GM12878 (cell line): ENCODE measurements around the gene DAGLA. TPM values are rescaled to one million over a fixed set of nuclear protein-coding genes. Genes with fewer than 3 reads are reported as not detected.

Source experiments
- CBFB ChIP-seq: IDR thresholded peaks from 2 replicates; pipeline ENCODE4 v1.6.1; 2016; ENCODE audit warnings: antibody characterized with exemption, low read depth
- CHD4 ChIP-seq: fragments of 200-600 bp; sonication (generic); IDR thresholded peaks from 2 replicates; pipeline ENCODE4 v1.6.1; 2016; ENCODE audit warnings: mild to moderate bottlenecking
- FOXK2 ChIP-seq: fragments of 450-650 bp; IDR thresholded peaks from 2 replicates; pipeline ENCODE4 v1.6.1; 2017; ENCODE audit warnings: mild to moderate bottlenecking, moderate library complexity
- GATAD2B ChIP-seq: fragments of 450-650 bp; conservative IDR thresholded peaks from 2 replicates; pipeline ENCODE4 v1.6.1; 2017; ENCODE audit warnings: low read depth, mild to moderate bottlenecking, moderate library complexity
- KLF5 ChIP-seq: fragments of 450-650 bp; IDR thresholded peaks from 2 replicates; pipeline ENCODE4 v1.6.1; 2014; ENCODE audit warnings: mild to moderate bottlenecking; ENCODE audit not compliant: partially characterized antibody
- NFIC ChIP-seq: IDR thresholded peaks from 2 replicates; pipeline ENCODE4 v1.6.1; 2012; ENCODE audit warnings: low read depth, mild to moderate bottlenecking, inconsistent platforms, low read length, moderate library complexity
- PAX5 ChIP-seq: IDR thresholded peaks from 2 replicates; pipeline ENCODE4 v1.6.1; 2011; ENCODE audit warnings: low read depth, low read length, borderline replicate concordance
- RAD21 ChIP-seq: IDR thresholded peaks from 2 replicates; pipeline ENCODE4 v1.6.1; 2011; ENCODE audit warnings: mild to moderate bottlenecking, low read depth, low read length, moderate library complexity; ENCODE audit not compliant: insufficient read depth
- SMAD5 ChIP-seq: IDR thresholded peaks from 2 replicates; pipeline ENCODE4 v1.6.1; 2016; ENCODE audit warnings: antibody characterized with exemption, low read depth
- TAF1 ChIP-seq: IDR thresholded peaks from 2 replicates; pipeline ENCODE4 v1.6.1; 2011; ENCODE audit warnings: mild to moderate bottlenecking, low read depth, low read length, borderline replicate concordance
- TCF3 ChIP-seq: IDR thresholded peaks from 2 replicates; pipeline ENCODE4 v1.6.1; 2012; ENCODE audit warnings: low read depth, mild to moderate bottlenecking, low read length, borderline replicate concordance; ENCODE audit not compliant: insufficient read depth
- ZNF384 ChIP-seq: IDR thresholded peaks from 2 replicates; pipeline ENCODE4 v1.6.1; 2012; ENCODE audit warnings: low read depth, mild to moderate bottlenecking, low read length, improper control_type of control experiment, borderline replicate concordance
- ZSCAN29 ChIP-seq: fragments of 450-650 bp; IDR thresholded peaks from 2 replicates; pipeline ENCODE4 v1.6.1; 2017; ENCODE audit warnings: mild to moderate bottlenecking, moderate library complexity
- polyA plus RNA-seq, 11 experiments: library from polyadenylated mRNA; depleted of rRNA in 4 of 11; unstranded in 6 of 11; stranded (reverse) in 5 of 11; fragments of >200 nt; fragmentation: Nextera tagmentation in 4 of 11; fragmentation: Illumina TruSeq in 1 of 11; extraction: Ambion mirVana in 4 of 11; extraction: Trizol in 1 of 11; gene quantifications; 1 replicate in 1 of 11; 2 replicates in 10 of 11; pipeline versions ENCODE4 v1.2.1 to v1.2.3, GENCODE V29; 2011 to 2016; ENCODE audit warnings: inconsistent platforms in 2 of 11, missing spikeins in 2 of 11, low read depth in 1 of 11
- total RNA-seq, 4 experiments: library from RNA; depleted of rRNA in 3 of 4; stranded (reverse); fragments of >200 nt in 3 of 4; fragmentation: Illumina TruSeq in 1 of 4; extraction: Trizol in 1 of 4; gene quantifications; 2 replicates each; pipeline versions ENCODE4 v1.2.1 to v1.2.3, GENCODE V29; 2013 to 2021
- TF ChIP-seq, protein P1 (sequence below): IDR thresholded peaks from 2 replicates; pipeline ENCODE4 v1.6.1; 2012; ENCODE audit warnings: low read length, inconsistent platforms
- TF ChIP-seq, protein P2 (sequence below): IDR thresholded peaks from 2 replicates; pipeline ENCODE4 v1.6.1; 2011; ENCODE audit warnings: borderline replicate concordance, low read depth, mild to moderate bottlenecking, moderate library complexity, low read length; ENCODE audit not compliant: insufficient read depth, poor library complexity, severe bottlenecking

DAGLA gene
- total and polyA plus RNA-seq, 10 of the 15 experiments (the other 5 are each of a cell fraction or from before 2014, with no cell fraction given) = 0.05 TPM; not detected in 9

DNA sequence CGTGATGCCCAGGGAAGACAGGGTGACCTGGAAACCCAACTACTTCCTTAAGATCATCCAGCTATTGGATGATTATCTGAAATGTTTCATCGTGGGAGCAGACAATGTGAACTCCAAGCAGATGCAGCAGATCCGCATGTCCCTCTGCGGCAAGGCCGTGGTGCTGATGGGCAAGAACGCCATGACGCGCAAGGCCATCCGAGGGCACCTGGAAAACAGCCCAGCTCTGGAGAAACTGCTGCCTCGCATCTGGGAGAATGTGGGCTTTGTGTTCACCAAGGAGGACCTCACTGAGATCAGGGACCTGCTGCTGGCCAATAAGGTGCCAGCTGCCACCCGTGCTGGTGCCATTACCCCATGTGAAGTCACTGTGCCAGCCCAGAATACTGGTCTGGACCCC lies 43.5 kb upstream of the DAGLA start (continued):
- TF ChIP-seq, protein P1, sequence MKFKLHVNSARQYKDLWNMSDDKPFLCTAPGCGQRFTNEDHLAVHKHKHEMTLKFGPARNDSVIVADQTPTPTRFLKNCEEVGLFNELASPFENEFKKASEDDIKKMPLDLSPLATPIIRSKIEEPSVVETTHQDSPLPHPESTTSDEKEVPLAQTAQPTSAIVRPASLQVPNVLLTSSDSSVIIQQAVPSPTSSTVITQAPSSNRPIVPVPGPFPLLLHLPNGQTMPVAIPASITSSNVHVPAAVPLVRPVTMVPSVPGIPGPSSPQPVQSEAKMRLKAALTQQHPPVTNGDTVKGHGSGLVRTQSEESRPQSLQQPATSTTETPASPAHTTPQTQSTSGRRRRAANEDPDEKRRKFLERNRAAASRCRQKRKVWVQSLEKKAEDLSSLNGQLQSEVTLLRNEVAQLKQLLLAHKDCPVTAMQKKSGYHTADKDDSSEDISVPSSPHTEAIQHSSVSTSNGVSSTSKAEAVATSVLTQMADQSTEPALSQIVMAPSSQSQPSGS = no peak
- TF ChIP-seq CBFB (no peak), SMAD5 (no peak), RAD21 (no peak), KLF5 (no peak), FOXK2 (no peak), TAF1 (no peak), ZSCAN29 (no peak), PAX5 (no peak), TCF3 (no peak), GATAD2B (no peak), CHD4 (no peak), NFIC (no peak), ZNF384 (no peak)
- TF ChIP-seq, protein P2, sequence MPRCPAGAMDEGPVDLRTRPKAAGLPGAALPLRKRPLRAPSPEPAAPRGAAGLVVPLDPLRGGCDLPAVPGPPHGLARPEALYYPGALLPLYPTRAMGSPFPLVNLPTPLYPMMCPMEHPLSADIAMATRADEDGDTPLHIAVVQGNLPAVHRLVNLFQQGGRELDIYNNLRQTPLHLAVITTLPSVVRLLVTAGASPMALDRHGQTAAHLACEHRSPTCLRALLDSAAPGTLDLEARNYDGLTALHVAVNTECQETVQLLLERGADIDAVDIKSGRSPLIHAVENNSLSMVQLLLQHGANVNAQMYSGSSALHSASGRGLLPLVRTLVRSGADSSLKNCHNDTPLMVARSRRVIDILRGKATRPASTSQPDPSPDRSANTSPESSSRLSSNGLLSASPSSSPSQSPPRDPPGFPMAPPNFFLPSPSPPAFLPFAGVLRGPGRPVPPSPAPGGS = no peak
- TF ChIP-seq, all 136 proteins: peak for 0
